ENCODE results near the gene ST13. TPM values are rescaled to one million over a fixed set of nuclear protein-coding genes. Genes with fewer than 3 reads are reported as not detected.

The ST13 gene
- polyA plus RNA-seq, 1 donor from 2014 or later, result 195 TPM

GRCh38 chr22:40823426-40823825, 33.0 kb downstream of the ST13 start:
- Histone ChIP-seq H2AFZ (ENCODE audit: low read depth, low read length) (no peak overlapping the region), H3K36me3 (ENCODE audit: insufficient read depth, low read length) (no peaks in the 10 kb centered on the region), H3K27me3 (ENCODE audit: insufficient read depth, low read depth, low read length) (no peaks in the 10 kb centered on the region), H4K20me1 (ENCODE audit: insufficient read depth) (no peaks in the 10 kb centered on the region), H3K79me2 (replicated peaks; ENCODE audit: insufficient read depth, low read length) (peaks cover 2% of the 10 kb centered on the region), H3K4me3 (ENCODE audit: low read length) (no peak overlapping the region), H3K9me3 (ENCODE audit: low read length) (no peaks in the 10 kb centered on the region), H3K27ac (ENCODE audit: low read length) (no peak overlapping the region), H3K4me2 (ENCODE audit: low read length) (no peak overlapping the region), H3F3A (ENCODE audit: insufficient read depth, low read length, poor library complexity, severe bottlenecking) (no peaks in the 10 kb centered on the region), H3K9ac (ENCODE audit: low read length) (no peak overlapping the region), H3K9me2 (ENCODE audit: insufficient read depth, low read length) (no peaks in the 10 kb centered on the region)
- TF ChIP-seq MXI1 (conservative IDR thresholded peaks at IDR 0.05; ENCODE audit: poor library complexity, severe bottlenecking) (no peak), POLR2AphosphoS5 (IDR thresholded peaks at IDR 0.05) (no peak), RAD21 (conservative IDR thresholded peaks at IDR 0.05) (no peak), SMC3 (conservative IDR thresholded peaks at IDR 0.05; ENCODE audit: poor library complexity) (no peak), EZH2 (IDR thresholded peaks at IDR 0.05; ENCODE audit: borderline replicate concordance, insufficient read depth, low read length, poor library complexity, severe bottlenecking) (no peak), TAF1 (IDR thresholded peaks at IDR 0.05; ENCODE audit: low read depth) (no peak), EP300 (conservative IDR thresholded peaks at IDR 0.05; ENCODE audit: poor library complexity, severe bottlenecking) (no peak), REST (IDR thresholded peaks at IDR 0.05; ENCODE audit: borderline replicate concordance) (no peak)
- TF ChIP-seq, protein P1, sequence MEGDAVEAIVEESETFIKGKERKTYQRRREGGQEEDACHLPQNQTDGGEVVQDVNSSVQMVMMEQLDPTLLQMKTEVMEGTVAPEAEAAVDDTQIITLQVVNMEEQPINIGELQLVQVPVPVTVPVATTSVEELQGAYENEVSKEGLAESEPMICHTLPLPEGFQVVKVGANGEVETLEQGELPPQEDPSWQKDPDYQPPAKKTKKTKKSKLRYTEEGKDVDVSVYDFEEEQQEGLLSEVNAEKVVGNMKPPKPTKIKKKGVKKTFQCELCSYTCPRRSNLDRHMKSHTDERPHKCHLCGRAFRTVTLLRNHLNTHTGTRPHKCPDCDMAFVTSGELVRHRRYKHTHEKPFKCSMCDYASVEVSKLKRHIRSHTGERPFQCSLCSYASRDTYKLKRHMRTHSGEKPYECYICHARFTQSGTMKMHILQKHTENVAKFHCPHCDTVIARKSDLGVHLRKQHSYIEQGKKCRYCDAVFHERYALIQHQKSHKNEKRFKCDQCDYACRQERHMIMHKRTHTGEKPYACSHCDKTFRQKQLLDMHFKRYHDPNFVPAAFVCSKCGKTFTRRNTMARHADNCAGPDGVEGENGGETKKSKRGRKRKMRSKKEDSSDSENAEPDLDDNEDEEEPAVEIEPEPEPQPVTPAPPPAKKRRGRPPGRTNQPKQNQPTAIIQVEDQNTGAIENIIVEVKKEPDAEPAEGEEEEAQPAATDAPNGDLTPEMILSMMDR (IDR thresholded peaks at IDR 0.05; ENCODE audit: poor library complexity, severe bottlenecking), result no peak

DNA sequence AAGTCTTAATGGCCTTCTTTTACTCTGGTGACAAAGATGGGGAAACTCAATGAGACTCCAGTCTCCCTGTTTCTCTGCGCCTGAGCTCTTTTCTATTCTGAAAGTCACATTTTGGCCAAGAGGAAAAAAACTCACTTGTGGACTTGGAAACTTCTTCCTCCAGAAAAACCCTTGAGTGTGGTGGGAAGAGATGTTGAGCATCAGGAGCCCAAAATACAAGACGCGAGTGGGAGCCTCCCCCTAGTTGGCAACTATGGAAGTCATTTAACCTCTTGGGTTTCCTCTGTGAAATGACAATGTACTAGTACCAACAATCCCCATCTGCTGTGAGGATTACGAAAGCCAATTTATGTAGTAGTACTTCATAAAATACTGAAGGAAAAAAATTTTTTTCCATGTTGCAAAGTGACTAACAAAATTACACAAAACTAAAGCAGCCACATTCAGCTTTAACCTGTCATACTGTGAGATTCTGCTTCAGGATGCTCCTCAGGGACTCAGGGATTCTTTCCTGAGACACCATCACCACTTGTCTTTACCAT, 36.8 kb downstream of the ST13 start:
- Histone ChIP-seq H3K36me3 (ENCODE audit: insufficient read depth, low read length) (no peaks in the 10 kb centered on the region), H3K9me3 (ENCODE audit: low read length) (no peaks in the 10 kb centered on the region), H3K27ac (ENCODE audit: low read length) (peak overlapping the region; percentile 16), H3F3A (ENCODE audit: insufficient read depth, low read length, poor library complexity, severe bottlenecking) (no peaks in the 10 kb centered on the region), H3K4me3 (ENCODE audit: low read length) (peak overlapping the region; percentile 98), H3K79me2 (replicated peaks; ENCODE audit: insufficient read depth, low read length) (peaks cover 15% of the 10 kb centered on the region), H3K9me2 (ENCODE audit: insufficient read depth, low read length) (no peaks in the 10 kb centered on the region), H3K4me2 (ENCODE audit: low read length) (peak overlapping the region; percentile 91), H2AFZ (ENCODE audit: low read depth, low read length) (peak overlapping the region; percentile 60), H4K20me1 (ENCODE audit: insufficient read depth) (no peaks in the 10 kb centered on the region), H3K27me3 (ENCODE audit: insufficient read depth, low read depth, low read length) (no peaks in the 10 kb centered on the region), H3K9ac (ENCODE audit: low read length) (peak overlapping the region; percentile 44)
- TF ChIP-seq EP300 (conservative IDR thresholded peaks at IDR 0.05; ENCODE audit: poor library complexity, severe bottlenecking), result no peak
- TF ChIP-seq, protein P1 (IDR thresholded peaks at IDR 0.05; ENCODE audit: poor library complexity, severe bottlenecking), result no peak

Measured in neural cell (in vitro differentiated cells).